Heart left ventricle (tissue), 16 donors: ENCODE measurements around the gene DES. TPM values are rescaled to one million over a fixed set of nuclear protein-coding genes. Genes with fewer than 3 reads are reported as not detected.

Source experiments
- ATAC-seq, 4 donors: fragments of 200-7000 bp; cut with Tn5 transposase; one replicate each; pipeline ENCODE4 v1.9.1; 2020 to 2022; ENCODE audit warnings: moderate library complexity in 4 of 4, mild to moderate bottlenecking in 3 of 4, moderate number of reproducible peaks in 1 of 4
- DNase-seq, 5 donors: peaks; one replicate each; pipeline ENCODE4 v3.0.0-alpha.2; 2020
- H3K27ac ChIP-seq, 12 donors: fragments of 200-600 bp; sonication (generic) in 4 of 12; one replicate each; pipeline versions ENCODE4 v1.5.0 to v1.8.0; 2016 to 2022; ENCODE audit warnings: mild to moderate bottlenecking in 2 of 12
- H3K27me3 ChIP-seq, 9 donors: fragments of 200-600 bp; sonication (generic) in 2 of 9; one replicate each; pipeline versions ENCODE4 v1.5.1 to v1.8.0; 2016 to 2022; ENCODE audit warnings: mild to moderate bottlenecking in 3 of 9
- H3K36me3 ChIP-seq, 9 donors: fragments of 200-600 bp; sonication (generic) in 2 of 9; one replicate each; pipeline versions ENCODE4 v1.5.0 to v1.8.0; 2018 to 2022; ENCODE audit warnings: mild to moderate bottlenecking in 2 of 9
- H3K4me1 ChIP-seq, 12 donors: fragments of 200-600 bp; sonication (generic) in 4 of 12; one replicate each; pipeline versions ENCODE4 v1.5.0 to v1.8.0; 2016 to 2022; ENCODE audit warnings: mild to moderate bottlenecking in 3 of 12
- H3K4me3 ChIP-seq, 12 donors: fragments of 200-600 bp; sonication (generic) in 4 of 12; one replicate each; pipeline versions ENCODE4 v1.5.0 to v1.8.0; 2017 to 2022; ENCODE audit warnings: mild to moderate bottlenecking in 9 of 12, moderate library complexity in 4 of 12
- H3K9me3 ChIP-seq, 12 donors: fragments of 200-600 bp; sonication (generic) in 4 of 12; one replicate each; pipeline versions ENCODE4 v1.5.0 to v1.8.0; 2016 to 2022; ENCODE audit warnings: mild to moderate bottlenecking in 1 of 12
- CTCF ChIP-seq, 12 donors: fragments of 200-600 bp; sonication (generic) in 4 of 12; IDR thresholded peaks; one replicate each; pipeline versions ENCODE4 v1.5.0 to v1.8.0; 2018 to 2022; ENCODE audit warnings: antibody characterized with exemption in 12 of 12, mild to moderate bottlenecking in 5 of 12
- POLR2A ChIP-seq, 2 donors: fragments of 450-650 bp; IDR thresholded peaks; one replicate each; pipeline ENCODE4 v1.6.1; 2017; ENCODE audit warnings: antibody characterized with exemption in 2 of 2, mild to moderate bottlenecking in 2 of 2, moderate library complexity in 2 of 2
- WGBS, 4 donors: extraction: QIAGEN DNeasy Blood & Tissue Kit in 2 of 4; methylation state at CpG; one replicate each; pipeline versions ENCODE4 v1.1.5 to v1.1.7; 2013 to 2018; 5-methylcytosine and 5-hydroxymethylcytosine counted together
- intact Hi-C, 10 donors: fragments of 100-400 bp; cut with DNase I; formaldehyde crosslinking; loops; one replicate each; pipeline versions ENCODE4 v1.11.1 to v1.14.2; 2022
- polyA plus RNA-seq, 2 donors: library from polyadenylated mRNA; stranded (reverse); fragments of 200-250 nt; gene quantifications; one replicate each; pipeline ENCODE4 v1.2.3, GENCODE V29; 2013
- total RNA-seq, 9 donors: library from RNA; depleted of rRNA in 2 of 9; stranded (reverse); fragments of >200 nt in 2 of 9; fragmentation: NEBNext Ultra II Directional in 3 of 9; extraction: Animal tissue kit (Norgen Biotek cat#: 25700) in 3 of 9; gene quantifications; one replicate each; pipeline versions ENCODE4 v1.1.0 to v1.2.4, GENCODE V29; 2016 to 2023
- donor health status: ischemic (EF 13 %, LVEDD 7.1; RV severe dilation, severe dysfunction).
- donor health status: healthy with polysubstance abuse.
- donor health status: DM: no; HTN: yes; CAD: no.
- donor health status: DM: no; HTN: no; CAD: no.
- donor health status: ischemic (EF 25% LVEDD 6.9; RV normal size, moderate dysfunction).
- donor health status: ischemic (EF 25% LVEDD 5.7; RV mildly dilated, moderate dysfunction).
- donor health status: healthy.
- donor health status: DM: yes; HTN: yes; CAD: no.
- donor health status: ischemic (EF 35%, LVEDD 5.7; RV mildly dilated, moderate dysfunction).
- donor health status: nonischemic (EF 11% LVEDD 7.7; RV severe dilation, severe dysfunction).
- donor health status: DM: yes; HTN: yes; CAD: no.
- donor health status: PGD.
- donor health status: ischemic (EF 29% LVEDD 5.4; RV normal size, mild dysfunction).
- donor health status: nonischemic (EF 23%, LVEDD 6.1; RV moderate dilation, normal function).

DES gene
- total and polyA plus RNA-seq, 11 donors, result 9,618 to 28,674 (median 17,979) TPM

- no peak for TF ChIP-seq CTCF (IDR thresholded peaks at IDR 0.05)
- TF ChIP-seq POLR2A (IDR thresholded peaks at IDR 0.05), result no peak
- H3K9me3 ChIP-seq, result no peaks in the 10 kb centered on the region
These were observed 7.9 kb downstream of the DES start for GRCh38 chr2:219426068-219426443.

GRCh38 chr2:219426534-219427136 lies 8.5 kb downstream of the DES start:
- 62 to 85% (median 70%) methylated on average over 7 of the region's 7 CpGs for WGBS, 4 donors
- intact Hi-C loops, result loop anchor here in 1 of 10 donors (10.0 kb wide), 1 partner anchor 208 kb away; no protein-coding TSS in a partner anchor
- Histone ChIP-seq H3K4me3 (no peak overlapping the region), H3K9me3 (no peaks in the 10 kb centered on the region), H3K27me3 (no peaks in the 10 kb centered on the region), H3K27ac (peak overlapping the region in 9 of 12 donors; percentile 10 to 99 (median 96)), H3K36me3 (peaks cover 0 to 59% (median 23%) of the 10 kb centered on the region in 9 donors), H3K4me1 (peaks cover 0 to 26% (median 0%) of the 10 kb centered on the region in 12 donors)
- TF ChIP-seq CTCF (IDR thresholded peaks at IDR 0.05), result no peak
- TF ChIP-seq POLR2A (IDR thresholded peaks at IDR 0.05), result no peak
- DNase-seq, result peak in 1 of 5 donors; percentile 32
- peak in 2 of 4 donors; percentile 1 to 2 for ATAC-seq

More at GRCh38 chr2:219426068-219426443, 7.9 kb downstream of the DES start:
- Histone ChIP-seq H3K4me3 (no peak overlapping the region), H3K27ac (peak overlapping the region in 9 of 12 donors; percentile 10 to 99 (median 96)), H3K27me3 (no peaks in the 10 kb centered on the region), H3K4me1 (peaks cover 0 to 24% (median 0%) of the 10 kb centered on the region in 12 donors), H3K36me3 (peaks cover 0 to 64% (median 27%) of the 10 kb centered on the region in 9 donors)
- ATAC-seq, result peak in 2 of 4 donors; percentile 0 to 9
- DNase-seq, result peak in 1 of 5 donors; percentile 36
- intact Hi-C loops, result loop anchor here in 1 of 10 donors (10.0 kb wide), 1 partner anchor 209 kb away; no protein-coding TSS in a partner anchor
- 59 to 73% (median 64%) methylated on average over 7 of the region's 7 CpGs for whole genome bisulfite sequencing, 4 donors

- H3K27me3 ChIP-seq, result no peaks in the 10 kb centered on the region
These were observed 10.3 kb downstream of the DES start for GRCh38 chr2:219428469-219428868.

More at GRCh38 chr2:219428469-219428868, 10.3 kb downstream of the DES start:
- H3K36me3 ChIP-seq, result peaks cover 0 to 41% (median 10%) of the 10 kb centered on the region in 9 donors
- peaks cover 0 to 26% (median 0%) of the 10 kb centered on the region in 12 donors for H3K4me1 ChIP-seq
- no peak overlapping the region for H3K4me3 ChIP-seq
- ATAC-seq, result peak in 2 of 4 donors; percentile 6 to 11
- peak overlapping the region in 9 of 12 donors; percentile 24 to 99 (median 63) for H3K27ac ChIP-seq
- no peaks in the 10 kb centered on the region for H3K9me3 ChIP-seq
- intact Hi-C loops, result loop anchor here in 1 of 10 donors (10.0 kb wide), 1 partner anchor 206 kb away; no protein-coding TSS in a partner anchor
- peak in 1 of 5 donors; percentile 39 for DNase-seq
- no peak for TF ChIP-seq POLR2A (IDR thresholded peaks at IDR 0.05)
- TF ChIP-seq CTCF (IDR thresholded peaks at IDR 0.05), result no peak
